GM12873 (cell line): ENCODE measurements around the gene TFR2.

Experiments
- CTCF ChIP-seq: IDR thresholded peaks from 2 replicates; pipeline ENCODE4 v1.5.1; 2012; ENCODE audit warnings: low read depth, mild to moderate bottlenecking, moderate library complexity, low read length, control low read depth; ENCODE audit not compliant: insufficient read depth; ENCODE audit errors: missing control alignments

TFR2 gene

GRCh38 chr7:100685631-100686145, 44.3 kb upstream of the TFR2 start:
- no peak for TF ChIP-seq CTCF

GRCh38 chr7:100685049-100685605, 43.8 kb upstream of the TFR2 start:
- no peak for TF ChIP-seq CTCF

- no peak for TF ChIP-seq CTCF
Measured at GRCh38 chr7:100684534-100685042, 43.2 kb upstream of the TFR2 start.

GRCh38 chr7:100683659-100684533, 42.5 kb upstream of the TFR2 start:
- TF ChIP-seq CTCF = no peak

GRCh38 chr7:100682991-100683658, 41.8 kb upstream of the TFR2 start:
- no peak for TF ChIP-seq CTCF

GRCh38 chr7:100682228-100682741, 40.9 kb upstream of the TFR2 start:
- TF ChIP-seq CTCF = no peak

GRCh38 chr7:100681491-100682227, 40.3 kb upstream of the TFR2 start:
- TF ChIP-seq CTCF = no peak
